Liver (tissue), 9 donors: ENCODE results near the gene RNFT2. TPM values are rescaled to one million over a fixed set of nuclear protein-coding genes. Genes with fewer than 3 reads are reported as not detected.

Source experiments
- DNase-seq: peaks from one replicate; pipeline ENCODE4 v3.0.0-alpha.2; 2017; ENCODE audit warnings: low spot score
- H3K27ac ChIP-seq, 2 donors: one replicate each; pipeline ENCODE4 v1.7.0; 2013; ENCODE audit warnings: inconsistent platforms in 2 of 2, low read length in 2 of 2, control low read depth in 1 of 2, low read depth in 1 of 2, mild to moderate bottlenecking in 1 of 2
- H3K27me3 ChIP-seq, 4 donors: one replicate each; pipeline versions ENCODE4 v1.6.1 to v1.7.0; 2013; ENCODE audit warnings: low read length in 3 of 4, inconsistent platforms in 1 of 4, mild to moderate bottlenecking in 1 of 4, moderate library complexity in 1 of 4; ENCODE audit not compliant: control insufficient read depth in 4 of 4, insufficient read depth in 4 of 4
- H3K36me3 ChIP-seq, 4 donors: one replicate each; pipeline versions ENCODE4 v1.6.1 to v1.7.0; 2013; ENCODE audit warnings: low read length in 3 of 4, mild to moderate bottlenecking in 3 of 4, low read depth in 1 of 4, moderate library complexity in 1 of 4; ENCODE audit not compliant: control insufficient read depth in 4 of 4, insufficient read depth in 3 of 4
- H3K4me1 ChIP-seq, 4 donors: one replicate each; pipeline versions ENCODE4 v1.6.1 to v1.7.0; 2013; ENCODE audit warnings: low read length in 3 of 4, mild to moderate bottlenecking in 3 of 4, moderate library complexity in 1 of 4; ENCODE audit not compliant: control insufficient read depth in 4 of 4, insufficient read depth in 4 of 4
- H3K4me3 ChIP-seq, 3 donors: one replicate each; pipeline versions ENCODE4 v1.6.1 to v1.7.0; 2013; ENCODE audit warnings: low read length in 3 of 3, control low read depth in 1 of 3, low read depth in 1 of 3, mild to moderate bottlenecking in 1 of 3
- H3K9ac ChIP-seq, 2 donors: one replicate each; pipeline ENCODE4 v1.7.0; 2013; ENCODE audit warnings: low read length in 2 of 2, mild to moderate bottlenecking in 2 of 2, moderate library complexity in 2 of 2, control low read depth in 1 of 2, low read depth in 1 of 2
- H3K9me3 ChIP-seq, 4 donors: one replicate each; pipeline versions ENCODE4 v1.6.1 to v1.7.0; 2013; ENCODE audit warnings: low read length in 3 of 4; ENCODE audit not compliant: control insufficient read depth in 4 of 4
- EGR1 ChIP-seq, 2 donors: IDR thresholded peaks; 2 replicates each; pipeline ENCODE4 v1.6.1; 2016 to 2018; ENCODE audit warnings: antibody characterized with exemption in 2 of 2, low read depth in 2 of 2
- FOXA1 ChIP-seq: IDR thresholded peaks from 2 replicates; pipeline ENCODE4 v1.6.1; 2016; ENCODE audit warnings: antibody characterized with exemption
- FOXA2 ChIP-seq: IDR thresholded peaks from 2 replicates; pipeline ENCODE4 v1.6.1; 2016; ENCODE audit warnings: antibody characterized with exemption
- GABPA ChIP-seq, 2 donors: IDR thresholded peaks in 1 of 2; conservative IDR thresholded peaks in 1 of 2; 2 replicates each; pipeline ENCODE4 v1.6.1; 2016; ENCODE audit warnings: antibody characterized with exemption in 2 of 2, mild to moderate bottlenecking in 1 of 2, moderate library complexity in 1 of 2
- HNF4A ChIP-seq, 2 donors: conservative IDR thresholded peaks; 2 replicates each; pipeline ENCODE4 v1.6.1; 2016; ENCODE audit warnings: antibody characterized with exemption in 2 of 2, mild to moderate bottlenecking in 2 of 2
- HNF4G ChIP-seq: IDR thresholded peaks from 2 replicates; pipeline ENCODE4 v1.6.1; 2016; ENCODE audit warnings: antibody characterized with exemption
- JUND ChIP-seq, 2 donors: IDR thresholded peaks; 2 replicates each; pipeline ENCODE4 v1.6.1; 2016; ENCODE audit warnings: antibody characterized with exemption in 2 of 2
- NR2F2 ChIP-seq: IDR thresholded peaks from 2 replicates; pipeline ENCODE4 v1.6.1; 2016; ENCODE audit warnings: antibody characterized with exemption
- RAD21 ChIP-seq, 2 donors: IDR thresholded peaks; 2 replicates each; pipeline ENCODE4 v1.6.1; 2016; ENCODE audit warnings: antibody characterized with exemption in 2 of 2, mild to moderate bottlenecking in 2 of 2
- RXRA ChIP-seq, 2 donors: IDR thresholded peaks; 2 replicates each; pipeline ENCODE4 v1.6.1; 2017 to 2018; ENCODE audit warnings: antibody characterized with exemption in 2 of 2, mild to moderate bottlenecking in 1 of 2
- SP1 ChIP-seq: IDR thresholded peaks from 2 replicates; pipeline ENCODE4 v1.6.1; 2018; ENCODE audit warnings: antibody characterized with exemption, mild to moderate bottlenecking
- YY1 ChIP-seq: IDR thresholded peaks from 2 replicates; pipeline ENCODE4 v1.6.1; 2016; ENCODE audit warnings: antibody characterized with exemption, mild to moderate bottlenecking
- WGBS: extraction: QIAGEN DNeasy Blood & Tissue Kit; methylation state at CpG from one replicate; pipeline ENCODE4 v1.1.7; 2013; 5-methylcytosine and 5-hydroxymethylcytosine counted together
- polyA plus RNA-seq, 2 donors: library from polyadenylated mRNA; stranded (reverse) in 1 of 2; unstranded in 1 of 2; fragments of 200-250 nt in 1 of 2; fragments of >200 nt in 1 of 2; fragmentation: Nextera tagmentation in 1 of 2; extraction: Ambion mirVana in 1 of 2; gene quantifications; one replicate each; pipeline versions ENCODE4 v1.2.1 to v1.2.3, GENCODE V29; 2013 to 2015
- total RNA-seq, 2 donors: library from RNA; depleted of rRNA; stranded (reverse); fragments of >200 nt; gene quantifications; one replicate each; pipeline ENCODE4 v1.2.3, GENCODE V29; 2014
- TF ChIP-seq, protein P1 (sequence below): IDR thresholded peaks from 2 replicates; pipeline ENCODE4 v1.6.1; 2016; ENCODE audit warnings: antibody characterized with exemption
- TF ChIP-seq, protein P2 (sequence below): fragments of 150-350 bp; IDR thresholded peaks from 2 replicates; pipeline ENCODE4 v1.5.1; 2017; ENCODE audit warnings: improper control_type of control experiment, low read depth, low read length; ENCODE audit not compliant: missing input control
- TF ChIP-seq, protein P3 (sequence below): IDR thresholded peaks from 2 replicates; pipeline ENCODE4 v1.6.1; 2016; ENCODE audit warnings: antibody characterized with exemption
- TF ChIP-seq, protein P4 (sequence below): IDR thresholded peaks from 2 replicates; pipeline ENCODE4 v1.6.1; 2016; ENCODE audit warnings: antibody characterized with exemption, mild to moderate bottlenecking
- donor health status: healthy.
- donor health status: healthy.
- donor health status: healthy.
- donor health status: healthy.
- donor health status: healthy.

The RNFT2 gene
- total and polyA plus RNA-seq, 4 donors, result 0.13 to 1.4 (median 0.19) TPM

DNA sequence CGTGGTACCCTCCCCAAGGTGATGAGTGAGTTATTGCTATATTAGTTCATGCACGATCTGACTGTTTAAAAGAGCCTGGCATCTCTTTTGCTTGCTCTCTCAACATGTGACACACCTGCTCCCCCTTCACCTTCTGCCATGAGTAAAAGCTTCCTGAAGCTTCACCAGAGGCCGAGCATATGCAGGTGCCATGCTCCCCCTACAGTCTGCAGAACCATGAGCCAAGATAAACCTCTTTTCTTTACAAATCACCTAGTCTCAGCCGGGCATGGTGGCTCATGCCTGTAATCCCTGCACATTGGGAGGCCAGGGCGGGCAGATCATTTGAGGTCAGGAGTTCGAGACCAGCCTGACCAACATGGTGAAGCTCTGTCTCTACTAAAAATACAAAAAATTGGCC, 61.8 kb downstream of the RNFT2 start:
- TF ChIP-seq RXRA (IDR thresholded peaks at IDR 0.05) (no peak), JUND (IDR thresholded peaks at IDR 0.05) (no peak), YY1 (no peak)
- Histone ChIP-seq H3K4me3 (no peak overlapping the region), H3K4me1 (no peaks in the 10 kb centered on the region), H3K9me3 (peaks cover 0 to 6% (median 3%) of the 10 kb centered on the region in 4 donors), H3K27me3 (no peaks in the 10 kb centered on the region), H3K27ac (no peak overlapping the region), H3K36me3 (no peaks in the 10 kb centered on the region), H3K9ac (no peak overlapping the region)
- DNase-seq, result no peak
- 77% methylated on average over 6 of the region's 6 CpGs for WGBS

DNA sequence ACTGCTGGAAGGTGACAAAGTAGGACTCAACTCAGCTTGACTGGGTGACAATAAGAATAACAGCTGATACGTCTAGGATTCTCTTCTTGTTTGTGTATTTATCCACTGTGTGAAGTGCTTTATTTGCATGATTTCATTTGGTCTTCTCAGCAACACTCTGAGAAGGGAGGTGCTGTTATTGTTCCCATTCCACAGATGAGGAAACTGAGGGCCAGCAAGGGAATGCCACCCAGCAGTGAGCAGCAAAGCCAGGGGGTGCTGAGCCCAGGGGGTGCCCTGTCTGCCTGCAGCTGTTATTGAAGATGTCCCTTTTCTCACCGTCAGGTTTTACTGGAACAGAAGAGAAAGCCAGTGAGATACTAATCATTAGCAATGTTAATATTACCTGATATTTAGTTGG, 62.8 kb downstream of the RNFT2 start:
- WGBS, result 85% methylated on average over 2 of the region's 2 CpGs

DNA sequence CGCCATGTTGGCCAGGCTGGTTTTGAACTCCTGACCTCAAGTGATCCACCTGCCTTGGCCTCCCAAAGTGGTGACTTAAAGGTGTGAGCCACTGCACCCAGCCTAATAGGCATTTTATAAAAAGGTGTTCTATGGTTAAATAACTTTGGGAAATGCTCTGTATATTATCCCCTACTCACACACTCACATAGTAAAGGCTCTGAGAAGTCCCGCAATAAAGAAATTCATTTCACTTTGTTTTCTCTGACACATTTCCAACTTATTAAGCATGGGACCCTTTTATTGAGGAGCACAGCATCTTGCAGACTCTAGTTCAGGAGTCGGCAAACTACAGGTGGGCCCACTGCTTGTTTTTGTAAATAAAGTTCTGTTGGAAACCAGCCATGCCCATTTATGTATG, 63.9 kb downstream of the RNFT2 start:
- no peak overlapping the region for H3K9ac ChIP-seq
- H3K4me3 ChIP-seq, result no peak overlapping the region
- no peaks in the 10 kb centered on the region for H3K27me3 ChIP-seq
- peaks cover 0 to 6% (median 3%) of the 10 kb centered on the region in 4 donors for H3K9me3 ChIP-seq
- H3K27ac ChIP-seq, result no peak overlapping the region
- no peaks in the 10 kb centered on the region for H3K4me1 ChIP-seq
- no peaks in the 10 kb centered on the region for H3K36me3 ChIP-seq
- WGBS, result 97% methylated on average over 3 of the region's 3 CpGs
- no peak for DNase-seq
- TF ChIP-seq SP1 (no peak), YY1 (no peak), EGR1 (IDR thresholded peaks at IDR 0.05; ENCODE audit: low read depth in 2 of 2) (no peak), HNF4A (conservative IDR thresholded peaks at IDR 0.05) (no peak), GABPA (IDR thresholded peaks at IDR 0.05 in 1 of 2, conservative IDR thresholded peaks at IDR 0.05 in 1 of 2) (no peak), HNF4G (no peak), FOXA1 (no peak), JUND (IDR thresholded peaks at IDR 0.05) (no peak), RAD21 (IDR thresholded peaks at IDR 0.05) (no peak), FOXA2 (no peak)
- TF ChIP-seq, protein P1, sequence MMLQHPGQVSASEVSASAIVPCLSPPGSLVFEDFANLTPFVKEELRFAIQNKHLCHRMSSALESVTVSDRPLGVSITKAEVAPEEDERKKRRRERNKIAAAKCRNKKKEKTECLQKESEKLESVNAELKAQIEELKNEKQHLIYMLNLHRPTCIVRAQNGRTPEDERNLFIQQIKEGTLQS, result no peak
- TF ChIP-seq, protein P2, sequence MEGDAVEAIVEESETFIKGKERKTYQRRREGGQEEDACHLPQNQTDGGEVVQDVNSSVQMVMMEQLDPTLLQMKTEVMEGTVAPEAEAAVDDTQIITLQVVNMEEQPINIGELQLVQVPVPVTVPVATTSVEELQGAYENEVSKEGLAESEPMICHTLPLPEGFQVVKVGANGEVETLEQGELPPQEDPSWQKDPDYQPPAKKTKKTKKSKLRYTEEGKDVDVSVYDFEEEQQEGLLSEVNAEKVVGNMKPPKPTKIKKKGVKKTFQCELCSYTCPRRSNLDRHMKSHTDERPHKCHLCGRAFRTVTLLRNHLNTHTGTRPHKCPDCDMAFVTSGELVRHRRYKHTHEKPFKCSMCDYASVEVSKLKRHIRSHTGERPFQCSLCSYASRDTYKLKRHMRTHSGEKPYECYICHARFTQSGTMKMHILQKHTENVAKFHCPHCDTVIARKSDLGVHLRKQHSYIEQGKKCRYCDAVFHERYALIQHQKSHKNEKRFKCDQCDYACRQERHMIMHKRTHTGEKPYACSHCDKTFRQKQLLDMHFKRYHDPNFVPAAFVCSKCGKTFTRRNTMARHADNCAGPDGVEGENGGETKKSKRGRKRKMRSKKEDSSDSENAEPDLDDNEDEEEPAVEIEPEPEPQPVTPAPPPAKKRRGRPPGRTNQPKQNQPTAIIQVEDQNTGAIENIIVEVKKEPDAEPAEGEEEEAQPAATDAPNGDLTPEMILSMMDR, result no peak
- TF ChIP-seq, protein P3, sequence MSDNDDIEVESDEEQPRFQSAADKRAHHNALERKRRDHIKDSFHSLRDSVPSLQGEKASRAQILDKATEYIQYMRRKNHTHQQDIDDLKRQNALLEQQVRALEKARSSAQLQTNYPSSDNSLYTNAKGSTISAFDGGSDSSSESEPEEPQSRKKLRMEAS, result no peak
- TF ChIP-seq, protein P4, sequence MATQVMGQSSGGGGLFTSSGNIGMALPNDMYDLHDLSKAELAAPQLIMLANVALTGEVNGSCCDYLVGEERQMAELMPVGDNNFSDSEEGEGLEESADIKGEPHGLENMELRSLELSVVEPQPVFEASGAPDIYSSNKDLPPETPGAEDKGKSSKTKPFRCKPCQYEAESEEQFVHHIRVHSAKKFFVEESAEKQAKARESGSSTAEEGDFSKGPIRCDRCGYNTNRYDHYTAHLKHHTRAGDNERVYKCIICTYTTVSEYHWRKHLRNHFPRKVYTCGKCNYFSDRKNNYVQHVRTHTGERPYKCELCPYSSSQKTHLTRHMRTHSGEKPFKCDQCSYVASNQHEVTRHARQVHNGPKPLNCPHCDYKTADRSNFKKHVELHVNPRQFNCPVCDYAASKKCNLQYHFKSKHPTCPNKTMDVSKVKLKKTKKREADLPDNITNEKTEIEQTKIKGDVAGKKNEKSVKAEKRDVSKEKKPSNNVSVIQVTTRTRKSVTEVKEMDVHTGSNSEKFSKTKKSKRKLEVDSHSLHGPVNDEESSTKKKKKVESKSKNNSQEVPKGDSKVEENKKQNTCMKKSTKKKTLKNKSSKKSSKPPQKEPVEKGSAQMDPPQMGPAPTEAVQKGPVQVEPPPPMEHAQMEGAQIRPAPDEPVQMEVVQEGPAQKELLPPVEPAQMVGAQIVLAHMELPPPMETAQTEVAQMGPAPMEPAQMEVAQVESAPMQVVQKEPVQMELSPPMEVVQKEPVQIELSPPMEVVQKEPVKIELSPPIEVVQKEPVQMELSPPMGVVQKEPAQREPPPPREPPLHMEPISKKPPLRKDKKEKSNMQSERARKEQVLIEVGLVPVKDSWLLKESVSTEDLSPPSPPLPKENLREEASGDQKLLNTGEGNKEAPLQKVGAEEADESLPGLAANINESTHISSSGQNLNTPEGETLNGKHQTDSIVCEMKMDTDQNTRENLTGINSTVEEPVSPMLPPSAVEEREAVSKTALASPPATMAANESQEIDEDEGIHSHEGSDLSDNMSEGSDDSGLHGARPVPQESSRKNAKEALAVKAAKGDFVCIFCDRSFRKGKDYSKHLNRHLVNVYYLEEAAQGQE, result no peak

More for the DNA sequence above, 62.8 kb downstream of the RNFT2 start:
- Histone ChIP-seq H3K27me3 (no peaks in the 10 kb centered on the region), H3K9ac (no peak overlapping the region), H3K9me3 (peaks cover 0 to 6% (median 3%) of the 10 kb centered on the region in 4 donors), H3K4me1 (no peaks in the 10 kb centered on the region), H3K27ac (no peak overlapping the region), H3K4me3 (no peak overlapping the region), H3K36me3 (no peaks in the 10 kb centered on the region)
- DNase-seq, result no peak
- TF ChIP-seq, protein P2, result no peak
- TF ChIP-seq RXRA (IDR thresholded peaks at IDR 0.05), result no peak
- no peak for TF ChIP-seq NR2F2
- no peak for TF ChIP-seq YY1
- TF ChIP-seq GABPA (IDR thresholded peaks at IDR 0.05 in 1 of 2, conservative IDR thresholded peaks at IDR 0.05 in 1 of 2), result no peak
- TF ChIP-seq, protein P3, result no peak
- no peak for TF ChIP-seq HNF4A (conservative IDR thresholded peaks at IDR 0.05)
- no peak for TF ChIP-seq JUND (IDR thresholded peaks at IDR 0.05)
- TF ChIP-seq HNF4G, result no peak
